ENCODE data around the gene EPSTI1.

GRCh38 chr13:42864952-42865767, 126.9 kb downstream of the EPSTI1 start:
- TF ChIP-seq CTCF (IDR thresholded peaks at IDR 0.05; ENCODE audit: insufficient read depth, low read depth, low read length) (no peak), EZH2 (IDR thresholded peaks at IDR 0.05; ENCODE audit: insufficient read depth, low read length) (no peak)
